Measurements from ENCODE around the gene ZNF611. TPM values are rescaled to one million over a fixed set of nuclear protein-coding genes. Genes with fewer than 3 reads are reported as not detected.

Gene ZNF611
- total and polyA plus RNA-seq, 4 experiments from 2014 or later = 23.6 to 53.7 (median 45.4) TPM

GRCh38 chr19:52669586-52669985, 65.3 kb downstream of the ZNF611 start:
- POLR2A ChIA-PET (ENCODE audit: partially characterized antibody) = no interaction called here
- H3K36me3 ChIP-seq (ENCODE audit: insufficient read depth, low read length) = no peaks in the 10 kb centered on the region
- intact Hi-C loops (cut with micrococcal nuclease) = no loop called here
- no peak overlapping the region for H3K4me3 ChIP-seq (ENCODE audit: low read length in 2 of 2)
- Mint-ChIP-seq H3K9me3 (peaks cover 0 to 14% (median 0%) of the 10 kb centered on the region in 8 donors), H3K27ac (no peak overlapping the region), H3K4me3 (no peak overlapping the region), H3K36me3 (peaks cover 37 to 38% of the 10 kb centered on the region in 2 donors), H3K4me1 (peaks cover 5 to 18% (median 11%) of the 10 kb centered on the region in 4 donors), H3K27me3 (no peaks in the 10 kb centered on the region)
- no peaks in the 10 kb centered on the region for H3K9me3 ChIP-seq (ENCODE audit: control insufficient read depth in 1 of 2, low read length in 2 of 2)
- no peak overlapping the region for H3K27ac ChIP-seq (ENCODE audit: low read depth, low read length)
- H3K27me3 ChIP-seq (ENCODE audit: insufficient read depth, low read length) = no peaks in the 10 kb centered on the region
- CTCF ChIA-PET (ENCODE audit: partially characterized antibody) = no interaction called here
- H3K4me1 ChIP-seq (ENCODE audit: insufficient read depth, low read length) = peaks cover 6% of the 10 kb centered on the region
- no peak for DNase-seq

GRCh38 chr19:52667972-52668371, 66.9 kb downstream of the ZNF611 start:
- peak overlapping the region in 1 of 7 donors; percentile 37 for H3K27ac Mint-ChIP-seq
- Histone ChIP-seq H3K27ac (ENCODE audit: low read depth, low read length) (no peak overlapping the region), H3K9me3 (ENCODE audit: control insufficient read depth in 1 of 2, low read length in 2 of 2) (no peaks in the 10 kb centered on the region), H3K36me3 (ENCODE audit: insufficient read depth, low read length) (no peaks in the 10 kb centered on the region), H3K4me3 (ENCODE audit: low read length in 2 of 2) (no peak overlapping the region), H3K4me1 (ENCODE audit: insufficient read depth, low read length) (no peaks in the 10 kb centered on the region), H3K27me3 (ENCODE audit: insufficient read depth, low read length) (no peaks in the 10 kb centered on the region)
- ChIA-PET CTCF (ENCODE audit: partially characterized antibody) (no interaction called here), POLR2A (ENCODE audit: partially characterized antibody) (no interaction called here)
- H3K27me3 Mint-ChIP-seq = no peaks in the 10 kb centered on the region
- no peak overlapping the region for H3K4me3 Mint-ChIP-seq
- intact Hi-C loops (cut with micrococcal nuclease) = no loop called here
- peaks cover 0 to 11% (median 5%) of the 10 kb centered on the region in 4 donors for H3K4me1 Mint-ChIP-seq
- no peak for DNase-seq
- peaks cover 35 to 37% of the 10 kb centered on the region in 2 donors for H3K36me3 Mint-ChIP-seq
- H3K9me3 Mint-ChIP-seq = peaks cover 0 to 12% (median 0%) of the 10 kb centered on the region in 8 donors

- no peaks in the 10 kb centered on the region for H3K4me1 ChIP-seq (ENCODE audit: insufficient read depth, low read length)
- Mint-ChIP-seq H3K9me3 (peaks cover 0 to 10% (median 1%) of the 10 kb centered on the region in 8 donors), H3K36me3 (peaks cover 41 to 42% of the 10 kb centered on the region in 2 donors), H3K4me1 (peaks cover 0 to 14% (median 5%) of the 10 kb centered on the region in 4 donors), H3K27me3 (no peaks in the 10 kb centered on the region), H3K4me3 (no peak overlapping the region), H3K27ac (no peak overlapping the region)
- POLR2A ChIA-PET (ENCODE audit: partially characterized antibody) = no interaction called here
- intact Hi-C loops (cut with micrococcal nuclease) = no loop called here
- no peak overlapping the region for H3K27ac ChIP-seq (ENCODE audit: low read depth, low read length)
- no peaks in the 10 kb centered on the region for H3K9me3 ChIP-seq (ENCODE audit: control insufficient read depth in 1 of 2, low read length in 2 of 2)
- no peak overlapping the region for H3K4me3 ChIP-seq (ENCODE audit: low read length in 2 of 2)
- peaks cover 6% of the 10 kb centered on the region for H3K36me3 ChIP-seq (ENCODE audit: insufficient read depth, low read length)
- CTCF ChIA-PET (ENCODE audit: partially characterized antibody) = no interaction called here
- H3K27me3 ChIP-seq (ENCODE audit: insufficient read depth, low read length) = no peaks in the 10 kb centered on the region
- no peak for DNase-seq
Observed at GRCh38 chr19:52666506-52666905, 68.3 kb downstream of the ZNF611 start.

- Mint-ChIP-seq H3K36me3 (peaks cover 45 to 46% of the 10 kb centered on the region in 2 donors), H3K27me3 (no peaks in the 10 kb centered on the region)
Observed at GRCh38 chr19:52665529-52665928, 69.3 kb downstream of the ZNF611 start.

GRCh38 chr19:52665027-52665426, 69.8 kb downstream of the ZNF611 start:
- CTCF ChIA-PET (ENCODE audit: partially characterized antibody) = no interaction called here
- H3K9me3 Mint-ChIP-seq = peaks cover 0 to 13% (median 2%) of the 10 kb centered on the region in 8 donors

More at GRCh38 chr19:52665529-52665928, 69.3 kb downstream of the ZNF611 start:
- DNase-seq = no peak
- H3K27ac Mint-ChIP-seq = peak overlapping the region in 3 of 7 donors; percentile 4 to 64 (median 15)
- H3K4me1 Mint-ChIP-seq = peaks cover 0 to 10% (median 2%) of the 10 kb centered on the region in 4 donors
- ChIA-PET CTCF (ENCODE audit: partially characterized antibody) (no interaction called here), POLR2A (ENCODE audit: partially characterized antibody) (no interaction called here)
- Histone ChIP-seq H3K36me3 (ENCODE audit: insufficient read depth, low read length) (peaks cover 6% of the 10 kb centered on the region), H3K27me3 (ENCODE audit: insufficient read depth, low read length) (no peaks in the 10 kb centered on the region), H3K4me1 (ENCODE audit: insufficient read depth, low read length) (no peaks in the 10 kb centered on the region), H3K27ac (ENCODE audit: low read depth, low read length) (no peak overlapping the region), H3K9me3 (ENCODE audit: control insufficient read depth in 1 of 2, low read length in 2 of 2) (no peaks in the 10 kb centered on the region), H3K4me3 (ENCODE audit: low read length in 2 of 2) (no peak overlapping the region)
- no peak overlapping the region for H3K4me3 Mint-ChIP-seq
- intact Hi-C loops (cut with micrococcal nuclease) = no loop called here
- peaks cover 0 to 13% (median 2%) of the 10 kb centered on the region in 8 donors for H3K9me3 Mint-ChIP-seq

GRCh38 chr19:52664461-52664860, 70.4 kb downstream of the ZNF611 start:
- CTCF ChIA-PET (ENCODE audit: partially characterized antibody) = no interaction called here
- H3K9me3 ChIP-seq (ENCODE audit: control insufficient read depth in 1 of 2, low read length in 2 of 2) = no peaks in the 10 kb centered on the region
- peaks cover 0 to 7% (median 2%) of the 10 kb centered on the region in 4 donors for H3K4me1 Mint-ChIP-seq
- no peak overlapping the region for H3K27ac ChIP-seq (ENCODE audit: low read depth, low read length)
- POLR2A ChIA-PET (ENCODE audit: partially characterized antibody) = no interaction called here
- no peaks in the 10 kb centered on the region for H3K4me1 ChIP-seq (ENCODE audit: insufficient read depth, low read length)
- peaks cover 16% of the 10 kb centered on the region for H3K36me3 ChIP-seq (ENCODE audit: insufficient read depth, low read length)
- no peak overlapping the region for H3K4me3 ChIP-seq (ENCODE audit: low read length in 2 of 2)
- no peaks in the 10 kb centered on the region for H3K27me3 Mint-ChIP-seq
- no peak overlapping the region for H3K27ac Mint-ChIP-seq
- intact Hi-C loops (cut with micrococcal nuclease) = no loop called here
- H3K4me3 Mint-ChIP-seq = no peak overlapping the region
- no peaks in the 10 kb centered on the region for H3K27me3 ChIP-seq (ENCODE audit: insufficient read depth, low read length)
- H3K9me3 Mint-ChIP-seq = peaks cover 0 to 14% (median 1%) of the 10 kb centered on the region in 8 donors
- peaks cover 46 to 48% of the 10 kb centered on the region in 2 donors for H3K36me3 Mint-ChIP-seq
- DNase-seq = no peak

More at GRCh38 chr19:52665027-52665426, 69.8 kb downstream of the ZNF611 start:
- H3K36me3 Mint-ChIP-seq = peaks cover 46 to 47% of the 10 kb centered on the region in 2 donors
- H3K27ac Mint-ChIP-seq = peak overlapping the region in 1 of 7 donors; percentile 15
- Histone ChIP-seq H3K27me3 (ENCODE audit: insufficient read depth, low read length) (no peaks in the 10 kb centered on the region), H3K4me3 (ENCODE audit: low read length in 2 of 2) (no peak overlapping the region), H3K27ac (ENCODE audit: low read depth, low read length) (no peak overlapping the region), H3K36me3 (ENCODE audit: insufficient read depth, low read length) (peaks cover 11% of the 10 kb centered on the region), H3K4me1 (ENCODE audit: insufficient read depth, low read length) (no peaks in the 10 kb centered on the region), H3K9me3 (ENCODE audit: control insufficient read depth in 1 of 2, low read length in 2 of 2) (no peaks in the 10 kb centered on the region)
- H3K4me3 Mint-ChIP-seq = no peak overlapping the region
- peaks cover 0 to 9% (median 2%) of the 10 kb centered on the region in 4 donors for H3K4me1 Mint-ChIP-seq
- POLR2A ChIA-PET (ENCODE audit: partially characterized antibody) = no interaction called here
- H3K27me3 Mint-ChIP-seq = no peaks in the 10 kb centered on the region
- no peak for DNase-seq
- intact Hi-C loops (cut with micrococcal nuclease) = no loop called here

GRCh38 chr19:52662631-52663030, 72.2 kb downstream of the ZNF611 start:
- CTCF ChIA-PET (ENCODE audit: partially characterized antibody) = no interaction called here
- no peak overlapping the region for H3K27ac Mint-ChIP-seq
- POLR2A ChIA-PET (ENCODE audit: partially characterized antibody) = no interaction called here
- Histone ChIP-seq H3K27ac (ENCODE audit: low read depth, low read length) (no peak overlapping the region), H3K4me1 (ENCODE audit: insufficient read depth, low read length) (no peaks in the 10 kb centered on the region), H3K9me3 (ENCODE audit: control insufficient read depth in 1 of 2, low read length in 2 of 2) (no peaks in the 10 kb centered on the region), H3K4me3 (ENCODE audit: low read length in 2 of 2) (no peak overlapping the region), H3K27me3 (ENCODE audit: insufficient read depth, low read length) (no peaks in the 10 kb centered on the region), H3K36me3 (ENCODE audit: insufficient read depth, low read length) (peaks cover 21% of the 10 kb centered on the region)
- no peak for DNase-seq
- intact Hi-C loops (cut with micrococcal nuclease) = no loop called here
- H3K9me3 Mint-ChIP-seq = peaks cover 0 to 20% (median 2%) of the 10 kb centered on the region in 8 donors
- H3K4me1 Mint-ChIP-seq = peaks cover 0 to 5% (median 0%) of the 10 kb centered on the region in 4 donors
- H3K4me3 Mint-ChIP-seq = no peak overlapping the region
- H3K27me3 Mint-ChIP-seq = no peaks in the 10 kb centered on the region
- H3K36me3 Mint-ChIP-seq = peaks cover 49 to 58% of the 10 kb centered on the region in 2 donors

Data from CD4-positive, alpha-beta memory T cell (primary cell).